Esophagus squamous epithelium (tissue), 5 donors: ENCODE measurements around the gene BRME1. TPM values are rescaled to one million over a fixed set of nuclear protein-coding genes. Genes with fewer than 3 reads are reported as not detected.

Source experiments
- DNase-seq: peaks from one replicate; lab custom pipeline; 2025; lab: John Stamatoyannopoulos, UW
- H3K27ac ChIP-seq, 4 donors: fragments of 200-600 bp; sonication (generic); one replicate each; pipeline ENCODE4 v1.5.1; 2016 to 2019; ENCODE audit warnings: mild to moderate bottlenecking in 1 of 4
- H3K27me3 ChIP-seq, 4 donors: fragments of 200-600 bp; sonication (generic); 1 replicate in 3 of 4; 2 replicates in 1 of 4; pipeline versions ENCODE4 v1.5.1 to v1.6.0; 2017 to 2021; ENCODE audit warnings: antibody characterized with exemption in 1 of 4
- H3K36me3 ChIP-seq, 3 donors: fragments of 200-600 bp; sonication (generic); one replicate each; pipeline ENCODE4 v1.5.1; 2016 to 2019
- H3K4me1 ChIP-seq, 3 donors: fragments of 200-600 bp; sonication (generic); one replicate each; pipeline ENCODE4 v1.5.1; 2017 to 2019
- H3K4me3 ChIP-seq, 4 donors: fragments of 200-600 bp; sonication (generic); 1 replicate in 3 of 4; 2 replicates in 1 of 4; pipeline ENCODE4 v1.5.1; 2016 to 2019; ENCODE audit warnings: mild to moderate bottlenecking in 2 of 4, moderate library complexity in 1 of 4
- H3K9me3 ChIP-seq, 3 donors: fragments of 200-600 bp; sonication (generic); one replicate each; pipeline ENCODE4 v1.5.1; 2016 to 2019
- CTCF ChIP-seq, 6 experiments: fragments of 450-650 bp in 4 of 6; fragments of 200-600 bp in 2 of 6; sonication (generic) in 2 of 6; IDR thresholded peaks; one replicate each; pipeline ENCODE4 v1.5.1; 2016 to 2019; ENCODE audit warnings: antibody characterized with exemption in 6 of 6, mild to moderate bottlenecking in 4 of 6, moderate library complexity in 4 of 6
- POLR2A ChIP-seq, 4 donors: fragments of 450-650 bp; IDR thresholded peaks; one replicate each; pipeline ENCODE4 v1.6.1; 2017; ENCODE audit warnings: antibody characterized with exemption in 4 of 4, mild to moderate bottlenecking in 4 of 4, moderate library complexity in 3 of 4
- WGBS, 2 donors: methylation state at CpG; one replicate each; pipeline ENCODE4 v1.1.5; 2018; 5-methylcytosine and 5-hydroxymethylcytosine counted together
- intact Hi-C: fragments of 100-400 bp; cut with DNase I; formaldehyde crosslinking; loops from one replicate; pipeline ENCODE4 v1.15.0; 2022
- total RNA-seq, 4 donors: library from RNA; depleted of rRNA; stranded (reverse); fragments of >200 nt; gene quantifications; one replicate each; pipeline ENCODE4 v1.1.0, GENCODE V29; 2016
- donor health status: DM: yes; HTN: yes; CAD: no.

The BRME1 gene
- total RNA-seq, 4 donors from 2014 or later: 1.8 to 6.3 (median 4.0) TPM

GRCh38 chr19:13932149-13932637 lies 26.3 kb upstream of the BRME1 start:
- H3K4me3 ChIP-seq: no peak overlapping the region
- 71% methylated on average over 6 of the region's 6 CpGs; no CpG with 5 or more reads in 1 of the 2 donors for WGBS, 2 donors
- peaks cover 0 to 25% (median 0%) of the 10 kb centered on the region in 4 donors for H3K27me3 ChIP-seq
- no peaks in the 10 kb centered on the region for H3K9me3 ChIP-seq
- intact Hi-C loops: no loop called here
- peaks cover 0 to 6% (median 0%) of the 10 kb centered on the region in 3 donors for H3K4me1 ChIP-seq
- peaks cover 1 to 44% (median 3%) of the 10 kb centered on the region in 3 donors for H3K36me3 ChIP-seq
- TF ChIP-seq POLR2A (IDR thresholded peaks at IDR 0.05): no peak
- TF ChIP-seq CTCF (IDR thresholded peaks at IDR 0.05): no peak
- DNase-seq: no peak
- no peak overlapping the region for H3K27ac ChIP-seq

- 81 to 100% methylated on average over 1 to 14 of the region's 30 CpGs for WGBS, 2 donors
- DNase-seq: no peak
- intact Hi-C loops: no loop called here
- Histone ChIP-seq H3K4me3 (no peak overlapping the region), H3K9me3 (no peaks in the 10 kb centered on the region), H3K27ac (no peak overlapping the region), H3K27me3 (peaks cover 0 to 24% (median 0%) of the 10 kb centered on the region in 4 donors), H3K36me3 (peaks cover 3 to 50% (median 7%) of the 10 kb centered on the region in 3 donors), H3K4me1 (peaks cover 0 to 6% (median 0%) of the 10 kb centered on the region in 3 donors)
- TF ChIP-seq POLR2A (IDR thresholded peaks at IDR 0.05) (no peak), CTCF (IDR thresholded peaks at IDR 0.05) (no peak)
Measured at GRCh38 chr19:13931391-13932148, 25.7 kb upstream of the BRME1 start.

- peaks cover 7 to 58% (median 11%) of the 10 kb centered on the region in 3 donors for H3K36me3 ChIP-seq
- DNase-seq: no peak
- no peak for TF ChIP-seq CTCF (IDR thresholded peaks at IDR 0.05)
- no peak for TF ChIP-seq POLR2A (IDR thresholded peaks at IDR 0.05)
- no peaks in the 10 kb centered on the region for H3K9me3 ChIP-seq
- no peak overlapping the region for H3K27ac ChIP-seq
- no peak overlapping the region for H3K4me3 ChIP-seq
- peaks cover 0 to 12% (median 0%) of the 10 kb centered on the region in 4 donors for H3K27me3 ChIP-seq
- intact Hi-C loops: no loop called here
- no CpG with 5 or more reads among the region's 17 CpGs for WGBS, 2 donors
- peaks cover 0 to 6% (median 0%) of the 10 kb centered on the region in 3 donors for H3K4me1 ChIP-seq
Measured at GRCh38 chr19:13930402-13930801, 24.5 kb upstream of the BRME1 start.

- no peak for DNase-seq
- peaks cover 0 to 6% (median 0%) of the 10 kb centered on the region in 3 donors for H3K4me1 ChIP-seq
- no peak overlapping the region for H3K4me3 ChIP-seq
Measured at GRCh38 chr19:13929956-13930355, 24.0 kb upstream of the BRME1 start.

More at GRCh38 chr19:13929956-13930355, 24.0 kb upstream of the BRME1 start:
- TF ChIP-seq CTCF (IDR thresholded peaks at IDR 0.05) (no peak), POLR2A (IDR thresholded peaks at IDR 0.05) (no peak)
- Histone ChIP-seq H3K27ac (no peak overlapping the region), H3K27me3 (peaks cover 0 to 8% (median 0%) of the 10 kb centered on the region in 4 donors), H3K36me3 (peaks cover 7 to 62% (median 11%) of the 10 kb centered on the region in 3 donors), H3K9me3 (no peaks in the 10 kb centered on the region)
- intact Hi-C loops: no loop called here
- 83% methylated on average over 10 of the region's 17 CpGs; no CpG with 5 or more reads in 1 of the 2 donors for WGBS, 2 donors
